ENCODE results near the gene SDCBP2. TPM values are rescaled to one million over a fixed set of nuclear protein-coding genes. Genes with fewer than 3 reads are reported as not detected.

The SDCBP2 gene
- total RNA-seq, 1 donor from 2014 or later, result 1.2 TPM

DNA sequence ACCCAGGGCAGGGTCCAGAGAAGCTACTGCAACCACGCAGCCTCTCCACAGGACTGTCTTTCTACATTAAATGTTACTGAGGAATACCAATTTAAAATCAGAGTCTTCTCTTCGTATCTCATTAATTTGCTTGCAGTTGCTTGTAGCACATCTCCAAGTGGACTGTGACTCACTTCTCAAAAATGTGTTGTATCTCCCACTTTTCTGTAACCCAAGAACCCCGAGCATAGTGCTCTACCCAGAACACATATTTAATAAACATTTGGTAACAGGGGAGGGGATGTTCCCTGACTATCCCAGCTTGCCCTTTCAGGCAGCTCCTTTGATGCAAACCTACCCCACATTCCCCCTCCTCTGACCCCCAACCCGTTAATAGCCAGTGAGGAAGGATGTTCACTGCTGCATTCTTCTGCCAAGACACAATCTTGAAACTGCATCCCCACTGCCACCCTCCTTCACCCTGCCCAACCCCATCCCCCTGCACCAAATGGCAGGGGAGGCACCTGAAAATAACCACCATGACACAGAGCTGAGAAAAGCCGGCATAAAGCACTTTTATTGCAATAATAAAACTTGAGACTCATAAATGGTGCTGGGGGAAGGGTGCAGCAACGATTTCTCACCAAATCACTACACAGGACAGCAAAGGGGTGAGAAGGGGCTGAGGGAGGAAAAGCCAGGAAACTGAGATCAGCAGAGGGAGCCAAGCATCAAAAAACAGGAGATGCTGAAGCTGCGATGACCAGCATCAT, 39.7 kb upstream of the SDCBP2 start:
- intact Hi-C loops (cut with micrococcal nuclease), result loop anchor here (2.0 kb wide), 1 partner anchor 16 kb away; no protein-coding TSS in a partner anchor
- no peak for ATAC-seq (ENCODE audit: low read depth)
- Mint-ChIP-seq H3K36me3 (ENCODE audit: low read depth) (peaks cover 75% of the 10 kb centered on the region), H3K27me3 (no peaks in the 10 kb centered on the region), H3K9me3 (no peaks in the 10 kb centered on the region), H3K4me1 (peaks cover 14% of the 10 kb centered on the region), H3K27ac (no peak overlapping the region), H3K4me3 (no peak overlapping the region)
- POLR2A ChIA-PET, result no interaction called here
- CTCF ChIA-PET, result no interaction called here
- TF ChIP-seq, protein P1, sequence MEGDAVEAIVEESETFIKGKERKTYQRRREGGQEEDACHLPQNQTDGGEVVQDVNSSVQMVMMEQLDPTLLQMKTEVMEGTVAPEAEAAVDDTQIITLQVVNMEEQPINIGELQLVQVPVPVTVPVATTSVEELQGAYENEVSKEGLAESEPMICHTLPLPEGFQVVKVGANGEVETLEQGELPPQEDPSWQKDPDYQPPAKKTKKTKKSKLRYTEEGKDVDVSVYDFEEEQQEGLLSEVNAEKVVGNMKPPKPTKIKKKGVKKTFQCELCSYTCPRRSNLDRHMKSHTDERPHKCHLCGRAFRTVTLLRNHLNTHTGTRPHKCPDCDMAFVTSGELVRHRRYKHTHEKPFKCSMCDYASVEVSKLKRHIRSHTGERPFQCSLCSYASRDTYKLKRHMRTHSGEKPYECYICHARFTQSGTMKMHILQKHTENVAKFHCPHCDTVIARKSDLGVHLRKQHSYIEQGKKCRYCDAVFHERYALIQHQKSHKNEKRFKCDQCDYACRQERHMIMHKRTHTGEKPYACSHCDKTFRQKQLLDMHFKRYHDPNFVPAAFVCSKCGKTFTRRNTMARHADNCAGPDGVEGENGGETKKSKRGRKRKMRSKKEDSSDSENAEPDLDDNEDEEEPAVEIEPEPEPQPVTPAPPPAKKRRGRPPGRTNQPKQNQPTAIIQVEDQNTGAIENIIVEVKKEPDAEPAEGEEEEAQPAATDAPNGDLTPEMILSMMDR (IDR thresholded peaks at IDR 0.05), result no peak
- DNase-seq, result no peak

GRCh38 chr20:1367479-1367878, 38.5 kb upstream of the SDCBP2 start:
- ChIA-PET CTCF (no interaction called here), POLR2A (no interaction called here)
- Mint-ChIP-seq H3K27ac (no peak overlapping the region), H3K4me1 (peaks cover 19% of the 10 kb centered on the region), H3K27me3 (no peaks in the 10 kb centered on the region), H3K36me3 (ENCODE audit: low read depth) (peaks cover 73% of the 10 kb centered on the region), H3K9me3 (no peaks in the 10 kb centered on the region), H3K4me3 (no peak overlapping the region)
- TF ChIP-seq, protein P1 (IDR thresholded peaks at IDR 0.05), result no peak
- ATAC-seq (ENCODE audit: low read depth), result no peak
- no peak for DNase-seq
- intact Hi-C loops (cut with micrococcal nuclease), result no loop called here

DNA sequence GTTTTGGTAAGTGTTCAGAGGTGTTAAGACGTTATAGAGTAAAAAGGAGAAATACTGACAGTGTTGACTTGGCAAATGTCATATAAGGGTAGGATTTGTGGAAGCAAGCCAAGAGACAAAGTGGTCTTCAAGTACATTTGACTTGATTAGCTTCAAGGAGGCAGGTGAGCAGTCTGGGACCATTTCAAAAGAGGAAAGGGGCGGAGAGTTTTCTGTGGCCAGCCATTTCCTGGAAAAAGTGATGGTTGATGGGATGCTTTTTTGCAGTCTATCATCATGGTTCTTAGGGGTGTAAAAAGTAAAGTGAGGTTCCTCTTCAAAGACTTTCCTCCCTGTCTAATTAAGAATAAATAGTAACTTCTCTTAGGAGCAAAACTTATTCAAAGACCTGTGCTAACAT, 35.2 kb upstream of the SDCBP2 start:
- CTCF ChIA-PET, result no interaction called here
- no peaks in the 10 kb centered on the region for H3K9me3 Mint-ChIP-seq
- H3K27ac Mint-ChIP-seq, result no peak overlapping the region
- DNase-seq (no peak), ATAC-seq (ENCODE audit: low read depth) (no peak)
- peaks cover 19% of the 10 kb centered on the region for H3K4me1 Mint-ChIP-seq
- no peaks in the 10 kb centered on the region for H3K27me3 Mint-ChIP-seq
- intact Hi-C loops (cut with micrococcal nuclease), result no loop called here
- TF ChIP-seq, protein P1 (IDR thresholded peaks at IDR 0.05), result no peak
- H3K4me3 Mint-ChIP-seq, result no peak overlapping the region
- POLR2A ChIA-PET, result no interaction called here
- H3K36me3 Mint-ChIP-seq (ENCODE audit: low read depth), result peaks cover 76% of the 10 kb centered on the region

DNA sequence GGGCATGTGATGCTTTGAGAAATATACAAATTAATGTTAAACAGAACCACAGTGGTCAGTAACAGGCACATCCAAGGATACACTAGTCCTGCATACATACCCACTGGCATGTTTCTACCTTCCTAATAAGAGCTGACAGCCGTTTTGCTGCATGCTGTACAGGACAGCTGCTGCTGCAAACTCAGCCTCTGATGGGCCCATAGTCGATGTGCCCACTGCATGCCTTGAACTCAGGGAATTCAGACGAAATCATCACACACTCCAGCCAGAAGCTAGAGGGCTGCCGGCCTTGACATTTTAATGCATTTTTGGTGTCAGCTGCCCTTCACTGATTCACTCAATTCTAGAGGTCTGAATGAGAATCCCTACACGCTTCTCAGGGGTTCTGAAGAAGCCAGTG, 34.6 kb upstream of the SDCBP2 start:
- no peaks in the 10 kb centered on the region for H3K27me3 Mint-ChIP-seq
- H3K4me1 Mint-ChIP-seq, result peaks cover 19% of the 10 kb centered on the region
- CTCF ChIA-PET, result no interaction called here
- no peak overlapping the region for H3K4me3 Mint-ChIP-seq
- DNase-seq, result no peak
- no peaks in the 10 kb centered on the region for H3K9me3 Mint-ChIP-seq
- peaks cover 74% of the 10 kb centered on the region for H3K36me3 Mint-ChIP-seq (ENCODE audit: low read depth)
- no peak overlapping the region for H3K27ac Mint-ChIP-seq
- TF ChIP-seq, protein P1 (IDR thresholded peaks at IDR 0.05), result no peak
- POLR2A ChIA-PET, result interaction anchor here (1.4 kb wide), 1 partner anchor 38 kb away, joined by 3 read pairs; no protein-coding TSS in a partner anchor
- intact Hi-C loops (cut with micrococcal nuclease), result no loop called here
- no peak for ATAC-seq (ENCODE audit: low read depth)

DNA sequence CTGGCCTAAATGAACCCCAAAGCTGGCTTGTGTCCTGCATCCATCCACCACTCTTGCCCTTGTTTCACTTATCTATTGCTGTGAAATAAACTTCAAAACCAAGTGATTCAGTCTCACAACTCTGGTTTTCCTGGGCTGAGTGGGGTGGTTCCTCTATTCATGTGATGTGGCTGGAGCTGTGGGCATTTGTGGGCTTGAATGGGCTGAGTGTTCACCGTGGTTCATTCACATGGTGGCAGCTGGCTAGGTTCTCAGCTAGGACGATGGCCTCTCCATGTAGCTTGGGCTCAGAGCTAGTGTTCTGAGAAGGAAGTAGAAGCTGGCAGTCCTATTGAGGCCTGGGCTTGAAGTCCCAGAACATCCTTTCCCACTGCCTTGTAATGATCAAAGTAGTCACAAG, 33.5 kb upstream of the SDCBP2 start:
- intact Hi-C loops (cut with micrococcal nuclease), result no loop called here
- no peaks in the 10 kb centered on the region for H3K27me3 Mint-ChIP-seq
- peaks cover 21% of the 10 kb centered on the region for H3K4me1 Mint-ChIP-seq
- ChIA-PET CTCF (no interaction called here), POLR2A (interaction anchor here (1.4 kb wide), 1 partner anchor 37 kb away, joined by 3 read pairs; no protein-coding TSS in a partner anchor)
- TF ChIP-seq, protein P1 (IDR thresholded peaks at IDR 0.05), result no peak
- ATAC-seq (ENCODE audit: low read depth) (no peak), DNase-seq (no peak)
- H3K4me3 Mint-ChIP-seq, result no peak overlapping the region
- no peaks in the 10 kb centered on the region for H3K9me3 Mint-ChIP-seq
- H3K36me3 Mint-ChIP-seq (ENCODE audit: low read depth), result peaks cover 71% of the 10 kb centered on the region
- H3K27ac Mint-ChIP-seq, result no peak overlapping the region

All from activated B cell treated with CpG ODN at 0.5 μM for 24 hours (primary cell).